Ectodermal cell (in vitro differentiated cells): Measurements from ENCODE around the gene UCP3.

Experiments
- H3K27ac ChIP-seq: 2 replicates; pipeline ENCODE4 v1.7.0; 2013; ENCODE audit warnings: mild to moderate bottlenecking, low read depth, low read length; ENCODE audit not compliant: insufficient read depth, poor library complexity, severe bottlenecking
- H3K27me3 ChIP-seq: 2 replicates; pipeline ENCODE4 v1.7.0; 2013; ENCODE audit warnings: mild to moderate bottlenecking, low read length; ENCODE audit not compliant: insufficient read depth, control insufficient read depth, poor library complexity, severe bottlenecking
- H3K36me3 ChIP-seq: one replicate; pipeline ENCODE4 v1.7.0; 2013; ENCODE audit warnings: low read length; ENCODE audit not compliant: control insufficient read depth, insufficient read depth
- H3K4me1 ChIP-seq: one replicate; pipeline ENCODE4 v1.7.0; 2013; ENCODE audit warnings: low read length; ENCODE audit not compliant: control insufficient read depth, insufficient read depth
- H3K4me3 ChIP-seq: 2 replicates; pipeline ENCODE4 v1.7.0; 2013; ENCODE audit warnings: low read depth, low read length, control low read depth; ENCODE audit not compliant: insufficient read depth
- H3K9me3 ChIP-seq: 2 replicates; pipeline ENCODE4 v1.7.0; 2013; ENCODE audit warnings: mild to moderate bottlenecking, low read length, moderate library complexity; ENCODE audit not compliant: control insufficient read depth
- WGBS, 2 experiments: methylation state at CpG; one replicate each; pipeline ENCODE4 v1.1.7; 2013; ENCODE audit warnings: missing lambda C conversion rate in 2 of 2; 5-methylcytosine and 5-hydroxymethylcytosine counted together

The UCP3 gene

GRCh38 chr11:74030723-74031676, 22.1 kb upstream of the UCP3 start:
- Histone ChIP-seq H3K9me3 (no peaks in the 10 kb centered on the region), H3K27me3 (no peaks in the 10 kb centered on the region), H3K4me1 (no peaks in the 10 kb centered on the region), H3K36me3 (peaks cover 20% of the 10 kb centered on the region), H3K4me3 (no peak overlapping the region), H3K27ac (no peak overlapping the region)
- WGBS, 2 experiments: 92 to 93% methylated on average over 9 of the region's 9 CpGs

GRCh38 chr11:74025467-74026166, 16.7 kb upstream of the UCP3 start:
- Histone ChIP-seq H3K4me3 (no peak overlapping the region), H3K36me3 (no peaks in the 10 kb centered on the region), H3K27me3 (no peaks in the 10 kb centered on the region), H3K27ac (no peak overlapping the region), H3K9me3 (no peaks in the 10 kb centered on the region), H3K4me1 (no peaks in the 10 kb centered on the region)
- WGBS, 2 experiments: 95% methylated on average over 7 of the region's 7 CpGs

- 91 to 97% methylated on average over 2 of the region's 2 CpGs for WGBS, 2 experiments
Measured at GRCh38 chr11:74024261-74025029, 15.6 kb upstream of the UCP3 start.

GRCh38 chr11:74023276-74023675, 14.4 kb upstream of the UCP3 start:
- Histone ChIP-seq H3K36me3 (peaks cover under 1% of the 10 kb centered on the region), H3K9me3 (no peaks in the 10 kb centered on the region), H3K4me3 (no peak overlapping the region), H3K27me3 (no peaks in the 10 kb centered on the region), H3K27ac (no peak overlapping the region), H3K4me1 (peaks cover 8% of the 10 kb centered on the region)

More at GRCh38 chr11:74024261-74025029, 15.6 kb upstream of the UCP3 start:
- Histone ChIP-seq H3K27me3 (no peaks in the 10 kb centered on the region), H3K9me3 (no peaks in the 10 kb centered on the region), H3K4me1 (peaks cover 5% of the 10 kb centered on the region), H3K27ac (no peak overlapping the region), H3K36me3 (no peaks in the 10 kb centered on the region), H3K4me3 (no peak overlapping the region)

GRCh38 chr11:74022546-74022945, 13.7 kb upstream of the UCP3 start:
- H3K36me3 ChIP-seq: peaks cover 5% of the 10 kb centered on the region
- H3K9me3 ChIP-seq: no peaks in the 10 kb centered on the region
- no peaks in the 10 kb centered on the region for H3K27me3 ChIP-seq
- peaks cover 8% of the 10 kb centered on the region for H3K4me1 ChIP-seq
- 90 to 97% methylated on average over 5 to 6 of the region's 6 CpGs for WGBS, 2 experiments
- H3K4me3 ChIP-seq: no peak overlapping the region
- H3K27ac ChIP-seq: no peak overlapping the region

- Histone ChIP-seq H3K27ac (no peak overlapping the region), H3K9me3 (no peaks in the 10 kb centered on the region), H3K4me1 (peaks cover 8% of the 10 kb centered on the region), H3K4me3 (no peak overlapping the region), H3K36me3 (peaks cover 5% of the 10 kb centered on the region), H3K27me3 (no peaks in the 10 kb centered on the region)
- 93 to 94% methylated on average over 6 of the region's 6 CpGs for WGBS, 2 experiments
Measured at GRCh38 chr11:74021998-74022397, 13.1 kb upstream of the UCP3 start.

- 85 to 90% methylated on average over 4 of the region's 4 CpGs for whole genome bisulfite sequencing, 2 experiments
- Histone ChIP-seq H3K27ac (no peak overlapping the region), H3K9me3 (no peaks in the 10 kb centered on the region), H3K4me3 (no peak overlapping the region), H3K4me1 (peaks cover 8% of the 10 kb centered on the region), H3K36me3 (peaks cover 10% of the 10 kb centered on the region), H3K27me3 (no peaks in the 10 kb centered on the region)
Measured at GRCh38 chr11:74020539-74020938, 11.7 kb upstream of the UCP3 start.

GRCh38 chr11:74019860-74020259, 11.0 kb upstream of the UCP3 start:
- H3K4me3 ChIP-seq: no peak overlapping the region
- H3K9me3 ChIP-seq: no peaks in the 10 kb centered on the region
- H3K27me3 ChIP-seq: no peaks in the 10 kb centered on the region
- H3K36me3 ChIP-seq: peaks cover 10% of the 10 kb centered on the region
- H3K4me1 ChIP-seq: peaks cover 8% of the 10 kb centered on the region
- H3K27ac ChIP-seq: no peak overlapping the region
- 96 to 97% methylated on average over 4 of the region's 4 CpGs for WGBS, 2 experiments

GRCh38 chr11:74019104-74019738, 10.3 kb upstream of the UCP3 start:
- Histone ChIP-seq H3K27ac (no peak overlapping the region), H3K9me3 (no peaks in the 10 kb centered on the region), H3K27me3 (no peaks in the 10 kb centered on the region), H3K36me3 (peaks cover 10% of the 10 kb centered on the region), H3K4me3 (no peak overlapping the region), H3K4me1 (peaks cover 8% of the 10 kb centered on the region)
- 78 to 80% methylated on average over 4 of the region's 4 CpGs for WGBS, 2 experiments
